Stimulated activated CD8-positive, alpha-beta memory T cell treated with anti-CD3 and anti-CD28 coated beads, Interleukin-4, amount 100 ng/mL, for 24 hours (primary cell): ENCODE results near the gene CCR3.

Experiments
- DNase-seq: peaks from one replicate; pipeline ENCODE4 v3.0.0-alpha.2; 2020; ENCODE audit warnings: low read depth

Gene CCR3

DNA sequence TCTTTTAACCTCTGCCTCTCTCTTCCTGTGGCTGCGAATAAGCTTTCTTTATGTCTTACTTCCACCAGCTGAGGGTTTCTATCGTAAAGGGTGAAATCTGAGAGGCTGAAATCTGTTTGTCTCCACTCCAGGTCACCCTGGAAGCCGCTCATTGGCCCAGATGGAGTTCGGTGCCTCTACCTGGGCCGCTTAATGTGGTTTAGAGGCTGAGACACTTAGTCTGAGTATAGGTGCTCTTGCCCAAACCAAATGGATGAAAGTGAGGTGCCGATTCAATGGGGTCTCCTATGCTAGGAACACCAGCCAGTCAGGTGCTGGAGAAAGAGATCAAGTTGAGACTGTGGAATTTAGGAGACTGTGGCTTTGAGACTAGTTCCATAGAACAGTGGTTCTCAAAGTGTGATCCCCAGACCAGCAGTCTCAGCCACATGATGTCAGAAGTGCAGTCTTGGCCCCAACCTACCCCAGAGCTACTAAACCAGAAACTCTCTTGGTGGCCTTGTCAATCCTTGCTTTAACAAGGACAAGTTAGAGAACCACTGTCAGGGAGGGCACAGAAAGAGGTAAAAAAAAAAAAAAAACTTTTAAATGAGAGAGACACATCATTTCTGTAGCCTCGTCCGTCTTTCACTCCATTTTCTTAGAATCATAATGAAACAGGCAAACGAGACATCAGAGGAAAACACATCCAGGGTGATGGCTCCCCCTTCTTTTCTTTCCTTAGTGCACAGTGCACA, 56.8 kb downstream of the CCR3 start:
- no peak for DNase-seq

DNA sequence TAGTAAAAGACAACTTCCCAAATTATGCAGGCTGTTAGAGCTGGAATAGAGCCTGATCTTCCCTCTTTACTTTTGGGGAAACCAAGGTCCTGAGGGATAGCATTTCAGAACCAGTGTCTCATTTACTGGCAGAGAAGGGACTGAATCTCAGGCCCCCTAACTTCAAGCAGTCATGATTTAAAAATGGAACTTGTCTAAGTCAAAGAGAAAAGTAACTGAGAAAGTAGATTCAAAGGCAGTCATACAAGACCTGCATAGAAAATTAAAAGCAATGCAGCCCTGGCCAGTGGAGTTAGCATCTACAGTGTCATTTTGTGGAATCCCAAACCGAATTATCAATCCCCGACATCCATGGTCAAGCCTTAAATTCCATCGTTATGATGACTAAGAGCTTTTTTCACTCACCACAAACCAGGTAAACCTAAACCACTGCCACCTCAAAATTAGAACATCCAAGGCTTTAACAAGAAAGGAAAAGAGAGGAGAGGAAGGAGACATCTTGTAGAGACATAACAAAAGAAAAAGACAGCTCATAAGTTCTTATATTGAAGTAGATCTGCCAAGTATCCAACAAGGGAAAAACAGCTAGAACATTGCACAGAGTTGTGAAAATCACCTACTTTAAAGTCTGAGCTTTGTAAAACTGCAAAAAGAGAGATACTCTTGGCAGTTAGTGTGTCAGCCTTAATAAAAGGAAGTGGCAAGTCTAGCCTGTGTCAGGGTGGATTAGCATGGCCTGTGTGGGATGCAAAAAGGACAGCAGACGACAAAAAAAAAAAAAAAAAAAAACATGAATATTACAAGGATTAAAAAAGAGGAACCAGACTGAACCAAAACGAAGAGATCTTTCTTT, 57.6 kb downstream of the CCR3 start:
- no peak for DNase-seq

DNA sequence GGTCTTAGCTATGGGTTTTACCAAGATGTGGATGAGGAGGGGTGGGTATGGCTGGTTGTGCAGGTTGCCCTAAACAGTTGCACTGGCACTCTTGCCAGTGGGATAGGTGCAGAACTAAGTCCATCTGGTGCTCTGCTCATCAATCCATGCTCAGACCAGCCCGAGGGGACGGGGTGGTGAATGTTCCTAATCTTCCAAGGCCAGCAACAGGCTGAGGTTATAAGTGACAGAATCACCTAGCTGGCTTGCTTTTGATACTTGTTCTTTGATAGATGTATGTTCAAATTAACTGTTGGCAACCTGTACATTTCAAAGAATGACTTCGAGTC, 58.2 kb downstream of the CCR3 start:
- no peak for DNase-seq

DNA sequence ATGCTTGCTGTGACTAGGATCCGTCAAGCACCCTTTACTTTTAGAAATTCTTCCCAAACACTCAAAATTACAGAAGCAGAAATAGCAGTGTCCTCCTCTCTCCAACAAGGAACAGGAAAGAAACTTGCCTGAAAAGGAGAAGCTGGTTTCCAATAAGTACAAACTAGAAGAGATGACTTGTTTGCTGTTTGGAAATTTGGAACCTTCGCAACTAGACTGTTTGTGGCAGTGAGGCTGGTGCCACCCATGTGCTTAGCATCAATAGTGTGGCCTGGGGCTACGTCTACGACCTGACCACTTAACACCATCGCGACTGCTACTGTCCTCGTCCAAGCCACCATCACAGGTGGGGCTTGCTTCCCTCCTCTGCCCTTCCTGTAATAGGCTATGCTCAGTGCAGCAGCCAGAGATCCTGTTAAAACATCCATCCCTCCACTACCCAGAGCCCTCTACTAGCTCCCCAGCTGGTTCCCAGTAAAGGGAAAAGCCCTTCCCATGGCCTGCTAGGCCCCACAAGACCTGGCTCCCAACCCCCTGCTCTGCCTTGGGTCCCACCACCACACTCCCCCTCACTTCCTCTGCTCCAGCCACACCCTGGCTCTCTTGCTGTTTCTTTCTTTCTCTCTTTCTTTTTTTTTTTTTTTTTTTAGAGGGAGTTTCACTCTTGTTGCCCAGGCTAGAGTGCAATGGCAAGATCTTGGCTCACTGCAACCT, 59.0 kb downstream of the CCR3 start:
- DNase-seq, result no peak

DNA sequence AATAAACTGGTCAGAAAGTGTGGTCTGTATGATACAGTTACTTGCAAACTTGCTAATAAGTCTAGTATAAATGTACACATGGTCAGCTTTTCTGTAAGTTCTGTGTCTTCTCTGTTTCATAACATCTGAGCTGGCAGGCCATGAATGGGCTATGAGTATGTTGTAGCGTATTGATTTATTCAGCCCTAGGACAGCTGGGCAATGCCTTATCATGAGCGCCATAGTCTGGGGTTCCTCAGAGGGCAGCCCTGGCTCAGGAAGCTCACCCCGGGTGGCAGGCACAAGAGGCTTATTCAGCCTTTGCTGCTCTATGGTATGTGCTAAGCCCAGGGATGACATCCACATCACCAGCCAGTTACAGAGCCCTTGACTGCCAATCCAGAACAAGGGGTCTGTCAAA, 61.0 kb downstream of the CCR3 start:
- DNase-seq, result no peak

DNA sequence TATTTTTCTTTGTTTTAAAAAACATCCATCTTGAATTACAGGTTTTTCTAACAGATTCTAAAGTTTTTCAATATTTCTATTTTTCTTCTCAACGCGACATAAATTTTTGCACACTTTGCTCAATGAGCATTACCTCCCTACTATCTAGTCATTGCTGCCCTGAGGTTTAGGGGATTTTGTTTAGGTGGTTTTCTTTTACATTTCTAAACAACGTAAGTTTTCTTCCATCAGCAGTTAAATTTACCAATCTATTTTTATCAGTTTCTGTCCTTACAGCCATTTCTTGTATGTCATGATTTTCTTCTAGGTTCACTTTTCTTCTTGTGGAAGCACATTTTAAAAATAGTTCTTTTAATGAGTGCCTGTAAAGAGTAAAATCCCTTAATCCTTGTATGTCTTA, 62.5 kb downstream of the CCR3 start:
- no peak for DNase-seq

DNA sequence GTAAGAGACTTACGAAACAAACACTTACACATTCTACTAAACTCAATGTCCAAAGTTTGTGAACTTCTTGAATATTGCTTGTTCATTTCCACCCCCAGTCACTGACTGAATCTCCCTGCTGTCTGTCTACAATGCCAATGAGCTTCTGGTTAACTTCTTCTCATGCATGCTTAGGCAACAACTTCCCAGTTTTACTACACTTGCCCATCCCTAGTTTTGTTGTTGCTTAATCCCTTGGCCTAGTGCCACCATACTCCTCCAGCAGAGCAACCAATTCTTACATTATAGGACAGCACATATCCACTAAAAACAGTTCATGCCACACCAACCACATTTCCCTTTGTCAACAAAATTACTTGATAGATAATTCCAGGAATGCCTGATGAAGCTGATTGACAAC, 70.7 kb downstream of the CCR3 start:
- DNase-seq, result no peak

DNA sequence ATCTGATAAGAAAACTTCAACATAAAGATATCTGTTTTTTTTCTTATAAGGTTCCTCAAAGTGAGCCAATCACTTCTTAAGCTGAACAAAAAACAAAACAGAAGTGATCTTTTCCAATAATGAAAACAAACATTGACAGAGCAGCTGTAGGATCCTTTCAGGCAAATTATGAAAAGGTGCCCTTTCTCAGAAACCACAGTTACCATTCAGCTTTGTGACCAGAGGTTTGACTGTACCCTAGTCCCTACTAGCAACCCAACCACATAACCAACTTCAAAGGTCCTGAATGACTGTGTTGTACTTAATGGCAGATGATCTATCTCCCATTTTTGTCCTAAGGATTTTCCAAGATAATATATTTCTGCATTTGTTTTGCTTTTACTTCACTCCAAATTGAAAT, 72.3 kb downstream of the CCR3 start:
- no peak for DNase-seq

DNA sequence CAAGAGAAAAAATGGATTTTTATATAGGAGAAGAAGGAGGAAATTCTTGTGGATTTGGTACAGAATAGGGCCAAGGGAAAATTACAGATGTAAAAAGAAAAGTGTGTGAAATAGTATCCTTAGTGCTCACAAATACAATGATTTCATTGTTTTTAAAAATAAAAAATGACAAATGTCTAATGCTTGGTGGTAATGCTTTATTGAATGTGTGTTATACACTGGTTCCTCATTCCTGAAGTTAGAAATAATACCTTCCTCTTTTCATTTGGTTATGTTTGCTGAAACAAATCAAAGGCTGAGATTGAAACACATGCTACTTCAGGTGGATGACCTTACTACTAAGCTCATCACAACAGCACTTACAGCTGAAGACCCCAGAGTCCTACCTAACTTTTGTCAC, 73.9 kb downstream of the CCR3 start:
- DNase-seq, result no peak
